Endothelial cell of umbilical vein (primary cell): ENCODE measurements around the gene IZUMO2. TPM values are rescaled to one million over a fixed set of nuclear protein-coding genes. Genes with fewer than 3 reads are reported as not detected.

Source experiments
- BruUV-seq: library from RNA; stranded (reverse); fragments of 400-500 nt; replicated peaks from 2 replicates; lab custom pipeline; 2021; lab: Mats Ljungman, UMichigan
- CTCF ChIA-PET: fragments of 300-600, 350-600 bp; sonication (Branson Sonifier 250); formaldehyde crosslinking; loops from one replicate; lab custom pipeline; 2021; ENCODE audit warnings: antibody characterized with exemption, inconsistent platforms; lab: Charles Lee
- POLR2A ChIA-PET: fragments of 300-600, 350-600 bp; sonication (Branson Sonifier 250); formaldehyde crosslinking; loops from one replicate; lab custom pipeline; 2021; ENCODE audit warnings: antibody characterized with exemption, inconsistent platforms; lab: Charles Lee
- DNase-seq: peaks from one replicate; pipeline ENCODE4 v3.0.0-alpha.2; 2011; ENCODE audit warnings: low read depth, low spot score
- FAIRE-seq: peaks from 2 replicates; lab custom pipeline; 2011; peaks lifted over from hg19 to GRCh38; lab: Jason Lieb, UNC
- H2AFZ ChIP-seq: 2 replicates; pipeline ENCODE4 v1.6.0; 2012; ENCODE audit warnings: low read depth, low read length, control low read depth, inconsistent platforms
- H3K27ac ChIP-seq: 2 replicates; pipeline ENCODE4 v1.5.1; 2011; ENCODE audit warnings: low read depth, mild to moderate bottlenecking, control low read depth, low read length, moderate library complexity; ENCODE audit not compliant: insufficient read depth
- H3K27me3 ChIP-seq, 2 experiments: 2 replicates each; pipeline versions ENCODE4 v1.6.0 to v1.6.1; 2011; ENCODE audit warnings: low read length in 2 of 2, mixed read lengths in 1 of 2; ENCODE audit not compliant: control insufficient read depth in 2 of 2, insufficient read depth in 2 of 2
- H3K36me3 ChIP-seq, 2 experiments: 2 replicates in 1 of 2; 3 replicates in 1 of 2; pipeline ENCODE4 v1.5.1; 2011; ENCODE audit warnings: low read length in 2 of 2, mild to moderate bottlenecking in 1 of 2, moderate library complexity in 1 of 2; ENCODE audit not compliant: control insufficient read depth in 2 of 2, insufficient read depth in 2 of 2; ENCODE audit errors: extremely low read depth in 1 of 2
- H3K4me1 ChIP-seq: 3 replicates; pipeline ENCODE4 v1.5.1; 2011; ENCODE audit warnings: mild to moderate bottlenecking, low read length; ENCODE audit not compliant: control insufficient read depth, insufficient read depth; ENCODE audit errors: extremely low read depth
- H3K4me2 ChIP-seq: 2 replicates; pipeline ENCODE4 v1.6.1; 2011; ENCODE audit warnings: low read length, control low read depth, mixed read lengths; ENCODE audit not compliant: insufficient read depth
- H3K4me3 ChIP-seq, 3 experiments: fragments of 200-600 bp in 1 of 3; sonication (generic), shearing (Covaris generic) in 1 of 3; replicated peaks in 1 of 3; 2 replicates each; pipeline ENCODE4 v1.5.1; 2011 to 2016; ENCODE audit warnings: control low read depth in 3 of 3, low read length in 3 of 3, mild to moderate bottlenecking in 2 of 3, inconsistent platforms in 1 of 3, low read depth in 1 of 3, moderate library complexity in 1 of 3; ENCODE audit not compliant: insufficient read depth in 1 of 3
- H3K79me2 ChIP-seq: 2 replicates; pipeline ENCODE4 v1.6.0; 2012; ENCODE audit warnings: low read length, inconsistent platforms; ENCODE audit not compliant: control insufficient read depth, insufficient read depth
- H3K9ac ChIP-seq: replicated peaks from 2 replicates; pipeline ENCODE3; 2011; ENCODE audit warnings: low read length, control low read depth; ENCODE audit not compliant: insufficient read depth; ENCODE audit errors: extremely low read depth
- H3K9me1 ChIP-seq: replicated peaks from 3 replicates; pipeline ENCODE4 v1.6.0; 2011; ENCODE audit warnings: mild to moderate bottlenecking, low read length; ENCODE audit not compliant: control insufficient read depth, insufficient read depth; ENCODE audit errors: extremely low read depth
- H3K9me3 ChIP-seq: replicated peaks from 2 replicates; pipeline ENCODE4 v1.5.1; 2012; ENCODE audit warnings: low read length, inconsistent platforms; ENCODE audit not compliant: control insufficient read depth, insufficient read depth
- H4K20me1 ChIP-seq: replicated peaks from 2 replicates; pipeline ENCODE3; 2011; ENCODE audit warnings: mild to moderate bottlenecking, low read length; ENCODE audit not compliant: control insufficient read depth, insufficient read depth; ENCODE audit errors: extremely low read depth
- CTCF ChIP-seq, 2 donors: IDR thresholded peaks; 1 replicate in 1 of 2; 2 replicates in 1 of 2; pipeline ENCODE4 v1.5.1; 2011; ENCODE audit warnings: low read length in 2 of 2, mild to moderate bottlenecking in 2 of 2, moderate library complexity in 2 of 2, control low read depth in 1 of 2, inconsistent platforms in 1 of 2, low read depth in 1 of 2; ENCODE audit not compliant: insufficient read depth in 1 of 2; ENCODE audit errors: extremely low read depth in 1 of 2
- EZH2 ChIP-seq: IDR thresholded peaks from 2 replicates; pipeline ENCODE4 v1.6.1; 2012; ENCODE audit warnings: borderline replicate concordance, low read depth, mild to moderate bottlenecking, moderate library complexity, low read length, inconsistent platforms; ENCODE audit not compliant: severe bottlenecking
- FOS ChIP-seq: IDR thresholded peaks from 2 replicates; pipeline ENCODE4 v1.6.1; 2011; ENCODE audit warnings: mild to moderate bottlenecking, low read length, moderate library complexity, borderline replicate concordance; ENCODE audit not compliant: insufficient read depth
- GATA2 ChIP-seq: IDR thresholded peaks from 2 replicates; pipeline ENCODE4 v1.7.0; 2011; ENCODE audit warnings: low read depth, mild to moderate bottlenecking, moderate library complexity, mixed read lengths, low read length; ENCODE audit not compliant: insufficient read length, insufficient read depth
- JUN ChIP-seq: IDR thresholded peaks from 2 replicates; pipeline ENCODE4 v1.6.1; 2011; ENCODE audit warnings: borderline replicate concordance, low read depth; ENCODE audit not compliant: insufficient read length, insufficient read depth
- MAX ChIP-seq: IDR thresholded peaks from 2 replicates; pipeline ENCODE4 v1.6.1; 2011; ENCODE audit not compliant: insufficient read depth, insufficient read length
- MYC ChIP-seq: IDR thresholded peaks from one replicate; pipeline ENCODE4 v1.6.1; 2011; ENCODE audit warnings: mild to moderate bottlenecking, low read depth, low read length
- POLR2A ChIP-seq: IDR thresholded peaks from 2 replicates; pipeline ENCODE4 v1.6.1; 2012; ENCODE audit warnings: low read depth, mild to moderate bottlenecking, control low read depth, low read length
- POLR2AphosphoS5 ChIP-seq: IDR thresholded peaks from 2 replicates; pipeline ENCODE4 v1.6.1; 2012; ENCODE audit warnings: low read depth, mild to moderate bottlenecking, control low read depth, low read length, moderate library complexity; ENCODE audit not compliant: insufficient read depth
- dilution Hi-C: fragments of 300-500 bp; cut with MboI; formaldehyde crosslinking; loops from one replicate; pipeline ENCODE4 v1.15.0; 2019; ENCODE audit warnings: low sequenced_read_pairs; ENCODE audit not compliant: extremely low pct_ligation_motif_present
- intact Hi-C: fragments of 100-400 bp; cut with micrococcal nuclease; formaldehyde crosslinking; loops from one replicate; pipeline ENCODE4 v1.10.0; 2022
- polyA plus RNA-seq, 4 experiments: library from polyadenylated mRNA; depleted of rRNA in 3 of 4; stranded (reverse) in 3 of 4; unstranded in 1 of 4; fragments of >200 nt; gene quantifications; 2 replicates each; pipeline versions ENCODE4 v1.2.1 to v1.2.3, GENCODE V29; 2011 to 2012; ENCODE audit warnings: missing spikeins in 1 of 4
- total RNA-seq: library from RNA; stranded (reverse); gene quantifications from 2 replicates; pipeline ENCODE4 v1.2.3, GENCODE V29; 2021

IZUMO2 gene
- total and polyA plus RNA-seq, 2 donors (not counting 3 experiments of a cell fraction or from before 2014, with no cell fraction given): not detected

GRCh38 chr19:50191216-50191615, 28.1 kb upstream of the IZUMO2 start:
- no peaks in the 10 kb centered on the region for H3K4me1 ChIP-seq
- intact Hi-C loops: no loop called here
- no TSS peak for BruUV-seq
- H3K9ac ChIP-seq: no peak overlapping the region
- ChIA-PET CTCF (no interaction called here), POLR2A (no interaction called here)
- H3K9me1 ChIP-seq: no peaks in the 10 kb centered on the region
- dilution Hi-C loops: no loop called here
- H3K79me2 ChIP-seq: no peaks in the 10 kb centered on the region
- H4K20me1 ChIP-seq: no peaks in the 10 kb centered on the region
- no peak overlapping the region for H3K27ac ChIP-seq
- no peaks in the 10 kb centered on the region for H3K27me3 ChIP-seq
- no peak for DNase-seq
- no peaks in the 10 kb centered on the region for H3K9me3 ChIP-seq
- no peak overlapping the region for H3K4me2 ChIP-seq
- H3K36me3 ChIP-seq: no peaks in the 10 kb centered on the region
- FAIRE-seq: no peak
- H3K4me3 ChIP-seq: no peak overlapping the region
- no peak overlapping the region for H2AFZ ChIP-seq
- TF ChIP-seq MYC: no peak
- TF ChIP-seq POLR2AphosphoS5: no peak
- no peak for TF ChIP-seq EZH2
- no peak for TF ChIP-seq CTCF (IDR thresholded peaks at IDR 0.05; ENCODE audit: extremely low read depth in 1 of 2, insufficient read depth in 1 of 2, low read depth in 1 of 2, low read length in 2 of 2)
- no peak for TF ChIP-seq GATA2
- no peak for TF ChIP-seq FOS
- no peak for TF ChIP-seq POLR2A
- no peak for TF ChIP-seq MAX
- TF ChIP-seq JUN: no peak
